K562 (cell line): ENCODE results near the gene GLRX3. TPM values are rescaled to one million over a fixed set of nuclear protein-coding genes. Genes with fewer than 3 reads are reported as not detected.

Experiments
- ATAC-seq: fragments of 200-7000 bp; cut with Tn5 transposase; 3 replicates; pipeline ENCODE4 v1.9.1; 2020; ENCODE audit warnings: moderate library complexity
- BruUV-seq: library from RNA; stranded (reverse); fragments of 400-500 nt; replicated peaks from 2 replicates; lab custom pipeline; 2021; lab: Mats Ljungman, UMichigan
- CTCF ChIA-PET: fragments of 300-600 bp; formaldehyde crosslinking; extraction: SDS; loops from one replicate; lab custom pipeline; 2021; ENCODE audit warnings: low intra/inter-chr PET ratio; lab: Yijun Ruan, JAX
- POLR2A ChIA-PET: fragments of 300-600, 350-650 bp; sonication (Branson Sonifier 250); formaldehyde crosslinking; extraction: SDS; loops from one replicate; lab custom pipeline; 2021; ENCODE audit warnings: antibody characterized with exemption, inconsistent platforms; lab: Yijun Ruan, JAX
- DNase-seq, 4 experiments: peaks; one replicate each; pipeline versions ENCODE4 v3.0.0 to v3.0.0-alpha.2; 2011 to 2018; ENCODE audit warnings: low spot score in 3 of 4, mixed read lengths in 3 of 4; ENCODE audit errors: extremely low read depth in 1 of 4
- FAIRE-seq: peaks from 2 replicates; lab custom pipeline; 2011; peaks lifted over from hg19 to GRCh38; lab: Jason Lieb, UNC
- H2AFZ ChIP-seq: 2 replicates; pipeline ENCODE4 v1.6.0; 2011; ENCODE audit warnings: low read depth, low read length, control low read depth, inconsistent platforms
- H3K27ac ChIP-seq: fragments of 200-600 bp; 3 replicates; pipeline ENCODE4 v1.8.0; 2011; ENCODE audit warnings: low read depth, mild to moderate bottlenecking, control low read depth, inconsistent platforms, low read length, moderate library complexity, mixed read lengths; ENCODE audit errors: extremely low read depth
- H3K27me3 ChIP-seq, 2 experiments: fragments of 300-600 bp in 1 of 2; 2 replicates in 1 of 2; 3 replicates in 1 of 2; pipeline versions ENCODE4 v1.6.0 to v1.8.0; 2011; ENCODE audit warnings: inconsistent platforms in 2 of 2, low read length in 2 of 2, mild to moderate bottlenecking in 1 of 2, mixed read lengths in 1 of 2, moderate library complexity in 1 of 2; ENCODE audit not compliant: control insufficient read depth in 2 of 2, insufficient read depth in 2 of 2
- H3K36me3 ChIP-seq: fragments of 300-600 bp; 3 replicates; pipeline ENCODE4 v1.8.0; 2011; ENCODE audit warnings: mild to moderate bottlenecking, low read length, inconsistent platforms; ENCODE audit not compliant: control insufficient read depth, insufficient read depth
- H3K4me1 ChIP-seq, 2 experiments: fragments of 200-600 bp in 1 of 2; replicated peaks in 1 of 2; 2 replicates in 1 of 2; 3 replicates in 1 of 2; pipeline versions ENCODE4 v1.5.1 to v1.8.0; 2011; ENCODE audit warnings: inconsistent platforms in 2 of 2, low read length in 2 of 2, mild to moderate bottlenecking in 1 of 2, mixed read lengths in 1 of 2, moderate library complexity in 1 of 2; ENCODE audit not compliant: control insufficient read depth in 2 of 2, insufficient read depth in 2 of 2
- H3K4me2 ChIP-seq: 2 replicates; pipeline ENCODE4 v1.6.1; 2011; ENCODE audit warnings: low read length, control low read depth, inconsistent platforms, mixed read lengths; ENCODE audit not compliant: insufficient read depth
- H3K4me3 ChIP-seq: fragments of 200-600 bp; sonication (generic), shearing (Covaris generic); 2 replicates; pipeline ENCODE4 v1.5.1; 2016; ENCODE audit warnings: control low read depth, inconsistent platforms
- H3K79me2 ChIP-seq: fragments of 200-600 bp; 3 replicates; pipeline ENCODE4 v1.8.0; 2011; ENCODE audit warnings: low read length, inconsistent platforms; ENCODE audit not compliant: control insufficient read depth, insufficient read depth
- H3K9ac ChIP-seq, 2 experiments: 2 replicates each; pipeline versions ENCODE4 v1.6.0 to v1.6.1; 2011; ENCODE audit warnings: low read depth in 2 of 2, low read length in 2 of 2, control low read depth in 1 of 2, inconsistent platforms in 1 of 2, mild to moderate bottlenecking in 1 of 2, mixed read lengths in 1 of 2; ENCODE audit not compliant: insufficient read depth in 1 of 2
- H3K9me1 ChIP-seq: one replicate; pipeline ENCODE4 v1.6.0; 2011; ENCODE audit warnings: inconsistent platforms, mild to moderate bottlenecking, low read length, moderate library complexity; ENCODE audit not compliant: control insufficient read depth, insufficient read depth
- H3K9me3 ChIP-seq: replicated peaks from 2 replicates; pipeline ENCODE4 v1.5.1; 2011; ENCODE audit warnings: low read depth, low read length, inconsistent platforms; ENCODE audit not compliant: control insufficient read depth, insufficient read depth
- H4K20me1 ChIP-seq: replicated peaks from 2 replicates; pipeline ENCODE4 v1.6.1; 2011; ENCODE audit warnings: low read length, inconsistent platforms, mixed read lengths; ENCODE audit not compliant: control insufficient read depth, insufficient read depth
- PHTF2 ChIP-seq: fragments of 250-450 bp; sonication (Bioruptor Pico); IDR thresholded peaks from 2 replicates; pipeline ENCODE4 v1.5.0; 2021; ENCODE audit warnings: mild to moderate bottlenecking
- RBM22 ChIP-seq: fragments of 200-400 bp; formaldehyde crosslinking; IDR thresholded peaks from 2 replicates; pipeline ENCODE4 v1.6.1; 2018; ENCODE audit warnings: low read length, low read depth; ENCODE audit not compliant: poor library complexity, severe bottlenecking
- SIRT6 ChIP-seq: IDR thresholded peaks from one replicate; pipeline ENCODE4 v1.6.1; 2012; ENCODE audit warnings: low read depth, mild to moderate bottlenecking, control low read depth, inconsistent platforms, low read length, moderate library complexity
- SMARCC2 ChIP-seq: fragments of 450-650 bp; IDR thresholded peaks from 2 replicates; pipeline ENCODE4 v1.6.1; 2017; ENCODE audit warnings: antibody characterized with exemption, moderate library complexity, mild to moderate bottlenecking, low read depth
- ZNF197 ChIP-seq: fragments of 200-800 bp; sonication (Bioruptor generic); IDR thresholded peaks from 2 replicates; pipeline ENCODE4 v1.6.1; 2016; ENCODE audit warnings: low read depth, missing genetic modification characterization, missing compliant biosample characterization
- WGBS: fragments of 100-300 bp; shearing (Covaris generic); methylation state at CpG from one replicate; pipeline ENCODE4 v1.1.6; 2016; ENCODE audit warnings: low coverage, mixed read lengths; ENCODE audit not compliant: insufficient coverage; ENCODE audit errors: missing lambda C conversion rate; 5-methylcytosine and 5-hydroxymethylcytosine counted together
- in situ Hi-C: fragments of 300-500 bp; cut with MboI; formaldehyde crosslinking; loops from 4 replicates; pipeline ENCODE4 v1.15.0; 2018; ENCODE audit warnings: inconsistent platforms, mixed read lengths
- intact Hi-C: fragments of 100-400 bp; cut with micrococcal nuclease; formaldehyde crosslinking; loops from 2 replicates; pipeline ENCODE4 v1.14.2; 2022
- polyA plus RNA-seq, 8 experiments: library from polyadenylated mRNA; depleted of rRNA in 4 of 8; stranded (reverse) in 5 of 8; unstranded in 3 of 8; fragments of >200 nt; fragmentation: Nextera tagmentation in 2 of 8; fragmentation: Illumina TruSeq in 1 of 8; extraction: Ambion mirVana in 2 of 8; extraction: Trizol in 1 of 8; gene quantifications; 2 replicates each; pipeline versions ENCODE4 v1.2.1 to v1.2.3, GENCODE V29; 2011 to 2014; ENCODE audit warnings: inconsistent platforms in 1 of 8, missing spikeins in 1 of 8
- total RNA-seq, 7 experiments: library from RNA; depleted of rRNA in 6 of 7; stranded (reverse); fragments of >200 nt in 6 of 7; fragmentation: Illumina TruSeq in 2 of 7; extraction: Trizol in 2 of 7; gene quantifications; 2 replicates each; pipeline versions ENCODE4 v1.2.1 to v1.2.3, GENCODE V29; 2011 to 2021; ENCODE audit warnings: low replicate concordance in 1 of 7
- TF ChIP-seq, protein P1 (sequence below): fragments of 250-450 bp; sonication (Bioruptor Pico); IDR thresholded peaks from 2 replicates; pipeline ENCODE4 v1.8.0; 2022; ENCODE audit warnings: moderate library complexity, mild to moderate bottlenecking, inconsistent platforms

GLRX3 gene
- total and polyA plus RNA-seq, 9 of the 15 experiments (the other 6 are each of a cell fraction or from before 2014, with no cell fraction given) = 115 to 190 (median 169) TPM

- Histone ChIP-seq H4K20me1 (no peaks in the 10 kb centered on the region), H3K9me3 (no peaks in the 10 kb centered on the region), H3K79me2 (no peaks in the 10 kb centered on the region), H2AFZ (no peak overlapping the region), H3K4me3 (no peak overlapping the region), H3K27me3 (peaks cover 0 to 8% of the 10 kb centered on the region in 2 experiments; a peak in 1 of 5 replicates), H3K9ac (no peak overlapping the region), H3K36me3 (no peaks in the 10 kb centered on the region), H3K27ac (no peak overlapping the region), H3K4me2 (no peak overlapping the region), H3K9me1 (no peaks in the 10 kb centered on the region), H3K4me1 (peaks cover 0 to 5% of the 10 kb centered on the region in 2 experiments; a peak in 1 of 5 replicates)
- CTCF ChIA-PET = interaction anchor here (0.6 kb wide), 1 partner anchor 20 kb away, joined by 3 read pairs; no protein-coding TSS in a partner anchor
- no TSS peak for BruUV-seq
- WGBS = 0% methylated on average over 2 of the region's 3 CpGs
- POLR2A ChIA-PET = interaction anchor here (1.3 kb wide), 1 partner anchor 10 kb away, joined by 4 read pairs; no protein-coding TSS in a partner anchor
- DNase-seq (no peak), FAIRE-seq (no peak), ATAC-seq (no peak)
- intact Hi-C loops (no loop called here), in situ Hi-C loops (no loop called here)
- TF ChIP-seq SMARCC2 (no peak), SIRT6 (no peak), ZNF197 (no peak), PHTF2 (CRISPR knock-in tag) (no peak), RBM22 (no peak)
- TF ChIP-seq, protein P1, sequence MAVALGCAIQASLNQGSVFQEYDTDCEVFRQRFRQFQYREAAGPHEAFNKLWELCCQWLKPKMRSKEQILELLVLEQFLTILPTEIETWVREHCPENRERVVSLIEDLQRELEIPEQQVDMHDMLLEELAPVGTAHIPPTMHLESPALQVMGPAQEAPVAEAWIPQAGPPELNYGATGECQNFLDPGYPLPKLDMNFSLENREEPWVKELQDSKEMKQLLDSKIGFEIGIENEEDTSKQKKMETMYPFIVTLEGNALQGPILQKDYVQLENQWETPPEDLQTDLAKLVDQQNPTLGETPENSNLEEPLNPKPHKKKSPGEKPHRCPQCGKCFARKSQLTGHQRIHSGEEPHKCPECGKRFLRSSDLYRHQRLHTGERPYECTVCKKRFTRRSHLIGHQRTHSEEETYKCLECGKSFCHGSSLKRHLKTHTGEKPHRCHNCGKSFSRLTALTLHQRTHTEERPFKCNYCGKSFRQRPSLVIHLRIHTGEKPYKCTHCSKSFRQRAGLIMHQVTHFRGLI (CRISPR knock-in tag) = no peak
Observed at GRCh38 chr10:130128062-130128781, 8.0 kb upstream of the GLRX3 start.
